Muscle layer of colon (tissue), 2 donors: ENCODE results near the gene TRPC4.

Source experiments
- H3K27ac ChIP-seq: one replicate; pipeline ENCODE4 v1.7.0; 2013; ENCODE audit warnings: low read depth, mild to moderate bottlenecking, low read length, moderate library complexity
- H3K27me3 ChIP-seq, 2 donors: one replicate each; pipeline ENCODE4 v1.7.0; 2013; ENCODE audit warnings: low read length in 2 of 2, mild to moderate bottlenecking in 2 of 2; ENCODE audit not compliant: insufficient read depth in 2 of 2, control insufficient read depth in 1 of 2
- H3K36me3 ChIP-seq: one replicate; pipeline ENCODE4 v1.7.0; 2013; ENCODE audit warnings: mild to moderate bottlenecking, low read length; ENCODE audit not compliant: insufficient read depth
- H3K4me1 ChIP-seq: one replicate; pipeline ENCODE4 v1.7.0; 2013; ENCODE audit warnings: mild to moderate bottlenecking, low read length; ENCODE audit not compliant: insufficient read depth
- H3K4me3 ChIP-seq, 2 donors: one replicate each; pipeline ENCODE4 v1.7.0; 2013; ENCODE audit warnings: low read length in 2 of 2, low read depth in 1 of 2, mild to moderate bottlenecking in 1 of 2, moderate library complexity in 1 of 2
- H3K9ac ChIP-seq: one replicate; pipeline ENCODE4 v1.7.0; 2013; ENCODE audit warnings: low read length
- H3K9me3 ChIP-seq: one replicate; pipeline ENCODE4 v1.7.0; 2013; ENCODE audit warnings: mild to moderate bottlenecking, low read length
- donor health status: abdominal sarcoma.
- donor health status: Adenocarcinoma of cecum.

Gene TRPC4

GRCh38 chr13:37621811-37622361 is 247.7 kb downstream of the TRPC4 start:
- Histone ChIP-seq H3K4me1 (peaks cover 4% of the 10 kb centered on the region), H3K4me3 (no peak overlapping the region), H3K27me3 (no peaks in the 10 kb centered on the region), H3K9me3 (no peaks in the 10 kb centered on the region), H3K36me3 (no peaks in the 10 kb centered on the region), H3K27ac (no peak overlapping the region), H3K9ac (no peak overlapping the region)

- no peak overlapping the region for H3K4me3 ChIP-seq
- H3K9ac ChIP-seq: no peak overlapping the region
- H3K27ac ChIP-seq: no peak overlapping the region
- no peaks in the 10 kb centered on the region for H3K36me3 ChIP-seq
- no peaks in the 10 kb centered on the region for H3K27me3 ChIP-seq
- H3K9me3 ChIP-seq: no peaks in the 10 kb centered on the region
- no peaks in the 10 kb centered on the region for H3K4me1 ChIP-seq
These were observed 251.0 kb downstream of the TRPC4 start for GRCh38 chr13:37618554-37618953.

- no peaks in the 10 kb centered on the region for H3K9me3 ChIP-seq
- no peaks in the 10 kb centered on the region for H3K27me3 ChIP-seq
- H3K4me1 ChIP-seq: no peaks in the 10 kb centered on the region
- H3K4me3 ChIP-seq: no peak overlapping the region
- no peak overlapping the region for H3K27ac ChIP-seq
- H3K36me3 ChIP-seq: no peaks in the 10 kb centered on the region
- no peak overlapping the region for H3K9ac ChIP-seq
These were observed 252.4 kb downstream of the TRPC4 start for GRCh38 chr13:37617173-37617572.

- Histone ChIP-seq H3K36me3 (no peaks in the 10 kb centered on the region), H3K27ac (no peak overlapping the region), H3K4me1 (no peaks in the 10 kb centered on the region), H3K27me3 (no peaks in the 10 kb centered on the region), H3K9ac (no peak overlapping the region), H3K4me3 (no peak overlapping the region), H3K9me3 (no peaks in the 10 kb centered on the region)
These were observed 253.4 kb downstream of the TRPC4 start for GRCh38 chr13:37616131-37616530.

- H3K4me1 ChIP-seq: no peaks in the 10 kb centered on the region
- no peaks in the 10 kb centered on the region for H3K27me3 ChIP-seq
- H3K36me3 ChIP-seq: no peaks in the 10 kb centered on the region
- no peak overlapping the region for H3K27ac ChIP-seq
- no peak overlapping the region for H3K9ac ChIP-seq
- no peaks in the 10 kb centered on the region for H3K9me3 ChIP-seq
- H3K4me3 ChIP-seq: no peak overlapping the region
These were observed 254.3 kb downstream of the TRPC4 start for GRCh38 chr13:37615276-37615675.

- Histone ChIP-seq H3K4me3 (no peak overlapping the region), H3K4me1 (no peaks in the 10 kb centered on the region), H3K36me3 (no peaks in the 10 kb centered on the region), H3K27ac (no peak overlapping the region), H3K9ac (no peak overlapping the region), H3K27me3 (no peaks in the 10 kb centered on the region), H3K9me3 (no peaks in the 10 kb centered on the region)
These were observed 255.9 kb downstream of the TRPC4 start for GRCh38 chr13:37613638-37614037.

GRCh38 chr13:37613236-37613635 is 256.3 kb downstream of the TRPC4 start:
- no peaks in the 10 kb centered on the region for H3K27me3 ChIP-seq
- no peak overlapping the region for H3K4me3 ChIP-seq
- H3K36me3 ChIP-seq: no peaks in the 10 kb centered on the region

GRCh38 chr13:37608750-37609339 is 260.7 kb downstream of the TRPC4 start:
- Histone ChIP-seq H3K4me1 (no peaks in the 10 kb centered on the region), H3K4me3 (no peak overlapping the region), H3K9ac (no peak overlapping the region), H3K36me3 (no peaks in the 10 kb centered on the region), H3K27me3 (no peaks in the 10 kb centered on the region), H3K9me3 (no peaks in the 10 kb centered on the region), H3K27ac (no peak overlapping the region)

More at GRCh38 chr13:37613236-37613635, 256.3 kb downstream of the TRPC4 start:
- Histone ChIP-seq H3K9ac (no peak overlapping the region), H3K9me3 (no peaks in the 10 kb centered on the region), H3K27ac (no peak overlapping the region), H3K4me1 (no peaks in the 10 kb centered on the region)

- Histone ChIP-seq H3K9ac (no peak overlapping the region), H3K27ac (no peak overlapping the region), H3K9me3 (no peaks in the 10 kb centered on the region), H3K36me3 (no peaks in the 10 kb centered on the region), H3K4me1 (peaks cover 16% of the 10 kb centered on the region), H3K27me3 (no peaks in the 10 kb centered on the region), H3K4me3 (no peak overlapping the region)
These were observed 266.7 kb downstream of the TRPC4 start for GRCh38 chr13:37602733-37603381.

- H3K27ac ChIP-seq: no peak overlapping the region
- H3K4me1 ChIP-seq: peaks cover 16% of the 10 kb centered on the region
- no peak overlapping the region for H3K9ac ChIP-seq
- H3K36me3 ChIP-seq: no peaks in the 10 kb centered on the region
- H3K9me3 ChIP-seq: no peaks in the 10 kb centered on the region
- H3K4me3 ChIP-seq: no peak overlapping the region
- H3K27me3 ChIP-seq: no peaks in the 10 kb centered on the region
These were observed 267.7 kb downstream of the TRPC4 start for GRCh38 chr13:37601648-37602440.

- no peaks in the 10 kb centered on the region for H3K9me3 ChIP-seq
- H3K27me3 ChIP-seq: no peaks in the 10 kb centered on the region
- no peak overlapping the region for H3K9ac ChIP-seq
- no peak overlapping the region for H3K4me3 ChIP-seq
- no peak overlapping the region for H3K27ac ChIP-seq
- no peaks in the 10 kb centered on the region for H3K36me3 ChIP-seq
- H3K4me1 ChIP-seq: peaks cover 19% of the 10 kb centered on the region
These were observed 270.1 kb downstream of the TRPC4 start for GRCh38 chr13:37599519-37599918.
